Endothelial cell of umbilical vein (primary cell): ENCODE measurements around the gene RLN3. TPM values are rescaled to one million over a fixed set of nuclear protein-coding genes. Genes with fewer than 3 reads are reported as not detected.

Source experiments
- BruUV-seq: library from RNA; stranded (reverse); fragments of 400-500 nt; replicated peaks from 2 replicates; lab custom pipeline; 2021; lab: Mats Ljungman, UMichigan
- CTCF ChIA-PET: fragments of 300-600, 350-600 bp; sonication (Branson Sonifier 250); formaldehyde crosslinking; loops from one replicate; lab custom pipeline; 2021; ENCODE audit warnings: antibody characterized with exemption, inconsistent platforms; lab: Charles Lee
- POLR2A ChIA-PET: fragments of 300-600, 350-600 bp; sonication (Branson Sonifier 250); formaldehyde crosslinking; loops from one replicate; lab custom pipeline; 2021; ENCODE audit warnings: antibody characterized with exemption, inconsistent platforms; lab: Charles Lee
- DNase-seq: peaks from one replicate; pipeline ENCODE4 v3.0.0-alpha.2; 2011; ENCODE audit warnings: low read depth, low spot score
- FAIRE-seq: peaks from 2 replicates; lab custom pipeline; 2011; peaks lifted over from hg19 to GRCh38; lab: Jason Lieb, UNC
- H2AFZ ChIP-seq: 2 replicates; pipeline ENCODE4 v1.6.0; 2012; ENCODE audit warnings: low read depth, low read length, control low read depth, inconsistent platforms
- H3K27ac ChIP-seq: 2 replicates; pipeline ENCODE4 v1.5.1; 2011; ENCODE audit warnings: low read depth, mild to moderate bottlenecking, control low read depth, low read length, moderate library complexity; ENCODE audit not compliant: insufficient read depth
- H3K27me3 ChIP-seq, 2 experiments: 2 replicates each; pipeline versions ENCODE4 v1.6.0 to v1.6.1; 2011; ENCODE audit warnings: low read length in 2 of 2, mixed read lengths in 1 of 2; ENCODE audit not compliant: control insufficient read depth in 2 of 2, insufficient read depth in 2 of 2
- H3K36me3 ChIP-seq, 2 experiments: 2 replicates in 1 of 2; 3 replicates in 1 of 2; pipeline ENCODE4 v1.5.1; 2011; ENCODE audit warnings: low read length in 2 of 2, mild to moderate bottlenecking in 1 of 2, moderate library complexity in 1 of 2; ENCODE audit not compliant: control insufficient read depth in 2 of 2, insufficient read depth in 2 of 2; ENCODE audit errors: extremely low read depth in 1 of 2
- H3K4me1 ChIP-seq: 3 replicates; pipeline ENCODE4 v1.5.1; 2011; ENCODE audit warnings: mild to moderate bottlenecking, low read length; ENCODE audit not compliant: control insufficient read depth, insufficient read depth; ENCODE audit errors: extremely low read depth
- H3K4me2 ChIP-seq: 2 replicates; pipeline ENCODE4 v1.6.1; 2011; ENCODE audit warnings: low read length, control low read depth, mixed read lengths; ENCODE audit not compliant: insufficient read depth
- H3K4me3 ChIP-seq, 3 experiments: fragments of 200-600 bp in 1 of 3; sonication (generic), shearing (Covaris generic) in 1 of 3; replicated peaks in 1 of 3; 2 replicates each; pipeline ENCODE4 v1.5.1; 2011 to 2016; ENCODE audit warnings: control low read depth in 3 of 3, low read length in 3 of 3, mild to moderate bottlenecking in 2 of 3, inconsistent platforms in 1 of 3, low read depth in 1 of 3, moderate library complexity in 1 of 3; ENCODE audit not compliant: insufficient read depth in 1 of 3
- H3K79me2 ChIP-seq: 2 replicates; pipeline ENCODE4 v1.6.0; 2012; ENCODE audit warnings: low read length, inconsistent platforms; ENCODE audit not compliant: control insufficient read depth, insufficient read depth
- H3K9ac ChIP-seq: replicated peaks from 2 replicates; pipeline ENCODE3; 2011; ENCODE audit warnings: low read length, control low read depth; ENCODE audit not compliant: insufficient read depth; ENCODE audit errors: extremely low read depth
- H3K9me1 ChIP-seq: replicated peaks from 3 replicates; pipeline ENCODE4 v1.6.0; 2011; ENCODE audit warnings: mild to moderate bottlenecking, low read length; ENCODE audit not compliant: control insufficient read depth, insufficient read depth; ENCODE audit errors: extremely low read depth
- H3K9me3 ChIP-seq: replicated peaks from 2 replicates; pipeline ENCODE4 v1.5.1; 2012; ENCODE audit warnings: low read length, inconsistent platforms; ENCODE audit not compliant: control insufficient read depth, insufficient read depth
- H4K20me1 ChIP-seq: replicated peaks from 2 replicates; pipeline ENCODE3; 2011; ENCODE audit warnings: mild to moderate bottlenecking, low read length; ENCODE audit not compliant: control insufficient read depth, insufficient read depth; ENCODE audit errors: extremely low read depth
- CTCF ChIP-seq, 2 donors: IDR thresholded peaks; 1 replicate in 1 of 2; 2 replicates in 1 of 2; pipeline ENCODE4 v1.5.1; 2011; ENCODE audit warnings: low read length in 2 of 2, mild to moderate bottlenecking in 2 of 2, moderate library complexity in 2 of 2, control low read depth in 1 of 2, inconsistent platforms in 1 of 2, low read depth in 1 of 2; ENCODE audit not compliant: insufficient read depth in 1 of 2; ENCODE audit errors: extremely low read depth in 1 of 2
- POLR2AphosphoS5 ChIP-seq: IDR thresholded peaks from 2 replicates; pipeline ENCODE4 v1.6.1; 2012; ENCODE audit warnings: low read depth, mild to moderate bottlenecking, control low read depth, low read length, moderate library complexity; ENCODE audit not compliant: insufficient read depth
- dilution Hi-C: fragments of 300-500 bp; cut with MboI; formaldehyde crosslinking; loops from one replicate; pipeline ENCODE4 v1.15.0; 2019; ENCODE audit warnings: low sequenced_read_pairs; ENCODE audit not compliant: extremely low pct_ligation_motif_present
- intact Hi-C: fragments of 100-400 bp; cut with micrococcal nuclease; formaldehyde crosslinking; loops from one replicate; pipeline ENCODE4 v1.10.0; 2022
- polyA plus RNA-seq, 4 experiments: library from polyadenylated mRNA; depleted of rRNA in 3 of 4; stranded (reverse) in 3 of 4; unstranded in 1 of 4; fragments of >200 nt; gene quantifications; 2 replicates each; pipeline versions ENCODE4 v1.2.1 to v1.2.3, GENCODE V29; 2011 to 2012; ENCODE audit warnings: missing spikeins in 1 of 4
- total RNA-seq: library from RNA; stranded (reverse); gene quantifications from 2 replicates; pipeline ENCODE4 v1.2.3, GENCODE V29; 2021

The RLN3 gene
- total and polyA plus RNA-seq, 2 donors (not counting 3 experiments of a cell fraction or from before 2014, with no cell fraction given) = not detected

DNA sequence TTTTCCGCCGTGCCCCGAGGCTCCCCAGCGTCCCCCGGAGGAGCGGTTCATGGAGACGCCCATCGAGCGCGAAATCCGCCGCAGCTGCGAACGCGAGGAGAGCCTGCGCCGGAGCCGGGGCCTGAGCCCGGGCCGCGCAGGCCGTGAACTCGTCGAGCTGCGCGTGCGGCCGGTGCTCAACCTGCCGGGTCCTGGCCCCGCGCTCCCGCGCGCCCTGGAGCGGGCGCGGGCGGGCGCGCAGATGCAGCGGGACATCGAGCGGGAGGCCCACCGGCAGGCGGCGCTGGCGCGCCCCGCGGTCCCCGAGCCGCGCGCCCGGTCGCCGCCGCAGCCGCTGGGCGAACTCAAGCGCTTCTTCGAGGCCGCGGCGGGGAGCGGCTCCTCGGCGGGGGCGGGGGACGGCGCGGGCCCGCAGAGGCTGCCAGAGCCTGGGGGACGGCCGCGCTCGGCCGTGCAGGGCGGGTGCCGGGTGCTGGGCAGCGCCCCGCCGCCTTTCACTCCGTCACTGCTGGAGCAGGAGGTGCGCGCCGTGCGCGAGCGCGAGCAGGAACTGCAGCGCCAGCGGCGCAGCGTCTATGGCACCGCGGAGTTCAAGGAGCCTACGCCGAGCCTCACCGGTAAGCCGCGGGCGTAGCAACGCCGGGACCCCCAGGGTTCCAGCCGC, 45.4 kb downstream of the RLN3 start:
- peak overlapping the region; percentile 29 to 61 (median 43) for H3K4me3 ChIP-seq
- intact Hi-C loops = loop anchor here (1.0 to 5.0 kb wide), 3 partner anchors 41 to 286 kb away; partner anchors contain the start of gene ASF1B
- ChIA-PET CTCF (interaction anchor here (0.6 to 6.6 kb wide), 18 partner anchors 9 to 275 kb away, joined by 3 to 74 read pairs (median 6); partner anchors contain the start of genes ASF1B, IL27RA and NANOS3), POLR2A (no interaction called here)
- H3K36me3 ChIP-seq = no peaks in the 10 kb centered on the region
- no peaks in the 10 kb centered on the region for H3K79me2 ChIP-seq
- BruUV-seq = no TSS peak
- FAIRE-seq (peak; percentile 69), DNase-seq (peak; percentile 59)
- H3K9ac ChIP-seq = peak overlapping the region; percentile 3
- peak overlapping the region; percentile 79 for H3K4me2 ChIP-seq
- dilution Hi-C loops = no loop called here
- H3K27ac ChIP-seq = no peak overlapping the region
- H4K20me1 ChIP-seq = no peaks in the 10 kb centered on the region
- peak overlapping the region; percentile 86 for H2AFZ ChIP-seq
- no peaks in the 10 kb centered on the region for H3K27me3 ChIP-seq
- H3K9me3 ChIP-seq = no peaks in the 10 kb centered on the region
- peaks cover 26% of the 10 kb centered on the region for H3K4me1 ChIP-seq
- H3K9me1 ChIP-seq = no peaks in the 10 kb centered on the region
- TF ChIP-seq POLR2AphosphoS5 (no peak), CTCF (IDR thresholded peaks at IDR 0.05; ENCODE audit: extremely low read depth in 1 of 2, insufficient read depth in 1 of 2, low read depth in 1 of 2, low read length in 2 of 2) (peak; percentile 35 to 60)
